HG03378 (cell line): ENCODE data around the gene EML4.

Experiments
- ATAC-seq: cut with Tn5 transposase; IDR thresholded peaks from one replicate; pipeline ENCODE4 v1.9.1; 2021; ENCODE audit warnings: mild to moderate bottlenecking, moderate library complexity; ENCODE audit not compliant: unreplicated experiment

The EML4 gene

DNA sequence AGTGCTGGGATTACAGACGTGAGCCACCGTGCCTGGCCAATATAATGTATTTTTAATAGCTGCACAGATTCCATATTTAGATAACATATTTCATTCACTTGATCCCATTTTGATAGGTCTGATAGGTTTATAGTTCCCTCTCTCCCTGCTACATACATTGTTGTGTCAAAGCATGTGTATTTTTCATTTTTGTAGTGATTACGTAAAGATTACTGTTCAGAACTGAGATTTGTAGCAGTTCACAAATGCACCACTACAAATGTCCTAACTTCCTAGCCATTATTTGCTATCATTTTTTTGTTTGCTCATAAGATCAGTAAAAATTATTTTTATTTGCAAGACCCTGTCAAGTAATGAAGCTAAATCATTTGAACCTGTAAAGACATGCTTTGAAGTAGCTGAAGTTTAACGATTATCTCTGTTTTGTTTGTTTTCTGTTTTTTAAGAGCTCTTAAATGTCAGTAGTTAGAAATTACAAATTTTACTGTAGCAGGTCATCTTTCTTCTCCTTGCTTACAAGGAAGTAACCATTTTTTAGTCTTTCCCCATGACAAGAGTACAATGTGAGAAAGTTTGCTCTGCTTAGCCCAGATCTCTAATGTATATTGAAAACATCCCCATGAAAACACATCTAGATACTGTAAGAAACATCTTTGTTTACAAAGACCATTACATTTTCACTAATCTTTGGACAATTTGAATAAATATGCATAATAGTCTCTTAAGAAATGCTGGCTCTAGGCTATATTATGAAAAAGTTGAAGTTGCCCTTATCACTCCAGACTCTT, 54.1 kb downstream of the EML4 start:
- no peak for ATAC-seq

DNA sequence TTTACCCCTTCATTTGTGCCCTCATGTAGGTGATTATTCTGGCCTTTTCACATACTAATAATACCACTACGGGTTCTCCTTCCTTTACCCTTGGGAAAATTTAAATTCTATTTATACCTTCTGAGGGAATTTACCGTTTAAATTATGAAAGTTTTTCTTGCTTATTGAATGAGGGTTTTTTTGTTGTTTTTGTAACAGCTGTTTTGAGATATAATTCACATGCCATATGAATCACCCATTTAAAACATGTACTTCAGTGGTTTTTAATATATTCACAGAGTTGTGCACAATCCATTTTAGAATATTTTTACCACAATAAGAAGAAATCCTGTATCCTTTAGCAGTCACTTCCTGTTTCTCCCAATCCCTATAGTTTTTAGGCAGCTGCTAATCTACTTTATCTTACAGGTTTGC, 54.7 kb downstream of the EML4 start:
- no peak for ATAC-seq

DNA sequence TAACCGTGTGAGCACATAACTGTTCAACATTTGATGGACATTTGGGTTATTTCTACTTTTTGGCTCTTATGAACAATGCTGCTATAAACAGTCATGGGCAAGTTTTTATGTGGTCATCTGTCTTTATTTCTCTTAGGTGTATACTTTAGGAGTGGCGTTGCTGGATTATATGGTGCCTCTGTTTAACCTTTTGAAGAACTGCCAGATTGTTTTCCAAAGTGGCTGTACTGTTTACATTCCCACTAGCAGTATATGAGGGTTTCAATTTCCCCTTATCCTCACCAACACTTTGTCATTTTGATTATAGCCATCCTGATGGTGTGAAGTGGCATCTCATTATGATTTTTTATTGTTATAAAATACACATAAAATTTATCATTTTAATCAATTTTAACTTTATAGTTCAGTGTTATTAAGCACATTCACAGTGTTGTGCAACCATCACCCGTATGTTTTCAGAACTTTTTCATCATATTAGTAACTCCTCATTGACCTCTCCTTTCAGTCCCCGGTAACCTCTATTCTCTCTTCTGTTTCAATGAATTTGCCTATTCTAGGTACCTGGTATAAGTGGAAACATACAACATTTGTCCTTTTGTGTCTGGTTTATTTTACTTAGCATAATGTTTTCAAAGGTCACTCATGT, 55.4 kb downstream of the EML4 start:
- no peak for ATAC-seq

DNA sequence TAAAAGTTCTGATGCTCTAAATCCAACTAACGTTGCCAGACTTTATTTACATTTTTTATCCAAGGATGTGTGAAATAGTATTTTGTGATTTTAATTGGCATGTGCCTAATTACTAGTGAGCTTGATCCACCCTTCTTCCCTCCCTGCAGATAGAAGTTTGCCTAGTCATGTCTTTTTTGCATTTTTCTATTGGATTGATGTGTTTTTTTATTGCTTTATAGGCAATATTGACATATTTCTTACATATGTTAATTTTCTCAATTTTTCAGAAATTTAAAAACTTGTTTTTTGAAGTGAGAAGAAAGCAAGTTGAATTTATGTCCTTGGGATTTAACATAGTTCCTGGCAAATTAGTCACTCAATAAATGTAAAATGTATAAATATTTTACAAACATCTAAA, 56.4 kb downstream of the EML4 start:
- ATAC-seq = no peak

DNA sequence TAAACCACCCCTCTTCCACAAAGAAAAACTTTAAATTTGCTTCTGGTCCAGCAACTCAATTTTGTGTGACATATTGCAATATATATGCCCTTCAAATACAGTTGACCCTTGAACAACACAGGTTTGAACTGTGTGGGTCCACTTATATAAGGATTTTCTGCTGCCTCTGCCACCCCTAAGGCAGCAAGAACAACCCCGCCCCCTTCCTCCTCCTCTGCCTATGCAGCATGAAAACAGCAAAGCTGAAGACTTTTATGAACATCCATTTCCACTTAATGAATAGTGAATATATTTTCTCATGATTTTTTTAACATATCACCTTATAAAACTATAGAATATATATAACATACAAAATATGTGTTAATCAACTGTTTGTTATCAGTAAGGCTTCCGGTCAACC, 58.3 kb downstream of the EML4 start:
- ATAC-seq = no peak

DNA sequence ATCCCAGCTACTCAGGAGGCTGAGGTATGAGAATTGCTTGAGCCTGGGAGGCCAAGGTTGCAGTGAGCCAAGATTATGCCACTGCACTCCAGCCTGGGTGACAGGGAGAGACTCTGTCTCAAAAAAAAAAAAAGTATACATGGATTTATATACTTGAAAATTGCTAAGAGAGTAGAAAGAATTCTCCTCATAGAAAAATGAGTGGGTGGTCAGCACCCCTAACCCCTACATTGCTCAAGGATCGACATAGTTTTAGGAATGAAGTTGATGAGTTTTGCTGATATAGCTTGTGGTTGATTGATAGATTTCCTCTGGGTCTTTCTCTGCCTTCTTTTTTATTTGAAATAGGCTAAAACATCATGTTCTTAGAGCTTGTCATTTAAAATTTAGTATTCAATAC, 58.9 kb downstream of the EML4 start:
- no peak for ATAC-seq

DNA sequence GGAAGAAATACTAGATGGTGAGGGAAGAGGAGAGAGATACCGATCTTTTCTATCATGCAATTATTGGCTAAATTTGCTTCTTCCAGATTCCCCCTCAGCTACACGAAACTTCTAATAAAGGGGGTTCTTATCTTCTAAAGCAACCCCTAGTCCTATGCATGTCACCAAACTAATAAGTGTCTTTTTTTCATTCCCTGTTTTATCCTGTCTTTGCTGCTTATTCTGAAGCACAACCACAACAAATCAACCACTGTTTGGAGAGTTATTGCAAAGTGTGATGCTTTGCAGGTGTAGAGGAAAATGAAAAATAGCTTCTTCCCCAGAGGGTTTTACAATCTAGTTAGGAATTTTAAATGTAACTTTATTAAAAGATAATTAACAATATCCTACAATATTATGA, 60.8 kb downstream of the EML4 start:
- ATAC-seq = no peak

DNA sequence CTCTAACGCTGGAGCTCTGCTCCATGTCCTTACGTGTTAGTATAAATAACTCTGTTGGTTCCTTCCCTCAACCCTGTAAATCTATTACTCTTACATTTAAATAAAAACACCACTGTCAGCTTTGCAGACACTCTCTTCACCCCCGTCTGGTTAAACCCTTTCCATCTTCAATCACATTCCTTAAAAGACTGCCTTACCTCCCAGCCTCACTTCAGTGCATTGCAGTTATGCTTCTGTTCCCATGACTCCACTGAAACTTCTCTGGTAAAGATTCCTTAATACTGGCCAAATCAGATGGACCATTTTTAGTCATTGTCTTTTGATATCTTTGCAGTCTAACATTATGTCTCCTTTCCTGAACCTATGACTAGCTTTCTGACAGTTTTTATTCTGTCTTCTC, 61.7 kb downstream of the EML4 start:
- ATAC-seq = no peak

DNA sequence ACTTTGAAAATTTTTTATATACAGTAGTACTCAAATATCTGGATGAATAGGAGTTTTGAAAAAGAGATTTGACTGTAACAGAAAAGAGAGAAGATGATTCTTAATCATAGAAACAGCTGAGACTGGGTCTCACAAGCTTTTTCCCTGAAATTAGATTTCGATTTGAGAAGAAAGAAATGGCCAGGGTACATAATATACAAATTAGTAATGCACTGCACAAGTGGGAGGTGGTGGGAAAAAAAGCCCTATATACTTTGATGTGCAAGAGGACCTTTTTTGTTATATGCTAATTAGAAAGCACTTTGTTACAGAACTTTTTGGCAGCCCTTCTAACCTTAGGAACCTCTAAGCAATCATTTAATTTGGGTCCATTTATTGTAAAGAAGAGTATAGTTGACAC, 62.9 kb downstream of the EML4 start:
- ATAC-seq = no peak

DNA sequence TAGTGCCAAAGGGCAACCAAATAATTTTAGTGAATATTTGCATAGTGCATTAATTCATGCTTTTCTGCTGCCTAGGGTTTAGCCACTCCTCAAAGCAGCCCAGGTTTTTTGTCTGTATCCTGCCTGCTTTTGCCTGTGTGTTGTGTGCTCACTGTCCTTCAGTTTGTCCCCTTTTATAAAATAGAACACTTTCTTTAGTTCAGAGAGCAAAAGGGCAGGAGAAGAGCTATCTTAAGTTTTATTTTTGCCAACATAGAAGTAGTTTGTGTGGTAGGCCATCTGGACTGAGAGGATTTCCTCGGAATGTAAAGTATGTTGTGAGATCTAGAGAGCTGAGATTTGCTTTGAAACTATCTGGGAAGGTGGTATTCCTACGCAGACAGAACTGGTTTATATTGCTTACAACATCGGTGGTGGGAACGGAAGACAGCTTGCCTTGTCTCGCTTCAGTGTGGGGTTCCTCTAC, 64.9 kb downstream of the EML4 start:
- no peak for ATAC-seq

DNA sequence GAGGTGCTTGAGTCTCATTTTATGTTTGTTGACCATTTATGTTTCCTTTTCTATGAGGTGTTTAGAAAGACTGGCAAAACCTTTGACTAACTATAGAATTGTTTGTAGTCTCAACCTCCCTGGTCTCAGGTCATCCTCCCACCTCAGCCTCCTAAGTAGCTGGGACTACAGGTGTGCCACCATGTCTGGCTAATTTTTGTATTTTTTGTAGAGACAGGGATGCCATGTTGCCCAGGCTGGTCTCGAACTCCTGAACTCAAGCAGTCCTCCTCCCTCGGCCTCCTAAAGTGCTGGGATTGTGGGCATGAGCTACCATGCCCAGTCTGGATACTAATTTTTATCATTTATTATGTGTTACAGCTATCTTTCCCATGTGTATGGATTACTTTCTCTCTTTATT, 67.8 kb downstream of the EML4 start:
- no peak for ATAC-seq

DNA sequence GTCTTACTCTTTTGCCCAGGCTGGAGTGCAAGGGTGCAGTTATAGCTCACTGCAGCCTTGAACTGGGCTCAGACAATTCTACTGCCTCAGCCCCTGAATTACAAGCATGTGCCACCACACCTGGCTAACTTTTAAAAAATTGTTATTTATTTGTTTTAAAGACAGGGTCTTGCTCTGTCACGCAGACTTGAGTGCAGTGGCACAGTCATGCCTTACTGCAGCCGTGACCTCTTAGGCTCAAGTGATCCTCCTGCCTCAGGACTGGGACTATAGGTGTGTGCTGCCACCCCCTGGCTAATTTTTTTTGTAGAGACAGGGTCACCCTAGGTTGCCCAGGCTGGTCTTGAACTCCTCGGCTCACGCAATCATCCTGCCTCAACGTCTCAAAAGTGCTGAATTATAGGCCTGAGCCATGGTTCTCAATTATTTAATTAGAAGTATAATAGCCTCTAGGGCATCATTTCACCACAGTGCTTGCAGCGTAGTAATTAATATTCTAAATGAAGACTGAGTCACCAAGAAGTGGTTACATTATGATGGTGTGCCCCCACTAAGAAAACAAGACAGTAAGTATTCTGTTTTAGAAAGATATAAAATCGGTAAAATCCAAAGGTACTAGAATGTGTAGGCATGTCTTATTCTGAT, 69.6 kb downstream of the EML4 start:
- ATAC-seq = peak; percentile 80

DNA sequence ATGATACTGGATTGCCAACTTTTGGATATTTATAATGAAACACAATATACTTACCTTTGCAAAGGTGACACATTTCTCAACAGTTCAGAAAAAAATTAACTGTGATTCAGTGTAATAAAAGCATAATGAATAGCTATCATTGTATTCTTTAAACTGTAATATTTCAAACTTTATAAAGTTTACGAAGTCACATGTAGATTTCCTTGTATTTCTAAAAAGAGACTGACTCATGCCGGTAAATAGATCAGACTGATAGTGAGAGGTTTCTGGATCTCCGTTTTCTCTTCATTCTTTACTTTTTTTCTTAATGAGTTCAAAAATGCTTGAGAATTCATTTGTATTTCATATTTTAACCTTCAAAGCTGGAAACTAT, 70.1 kb downstream of the EML4 start:
- no peak for ATAC-seq

DNA sequence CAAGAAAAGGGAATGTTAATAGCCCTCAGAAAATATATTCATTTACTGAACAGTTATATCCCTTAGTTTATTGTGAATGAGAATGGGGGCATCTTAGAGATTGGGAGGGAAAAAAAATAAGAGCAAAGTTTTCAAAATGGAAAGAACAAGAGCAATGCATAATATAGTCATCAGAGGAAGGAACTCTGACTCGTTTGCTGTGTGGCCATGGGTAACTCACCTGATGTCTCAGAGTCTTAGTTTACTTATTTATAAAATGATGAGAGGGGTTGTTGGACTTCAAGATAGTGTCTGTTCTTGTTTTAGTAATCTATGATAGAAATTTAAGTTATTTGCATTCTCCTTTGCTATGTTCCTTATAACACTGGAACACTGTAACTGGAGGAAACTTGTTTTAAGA, 70.7 kb downstream of the EML4 start:
- ATAC-seq = no peak

DNA sequence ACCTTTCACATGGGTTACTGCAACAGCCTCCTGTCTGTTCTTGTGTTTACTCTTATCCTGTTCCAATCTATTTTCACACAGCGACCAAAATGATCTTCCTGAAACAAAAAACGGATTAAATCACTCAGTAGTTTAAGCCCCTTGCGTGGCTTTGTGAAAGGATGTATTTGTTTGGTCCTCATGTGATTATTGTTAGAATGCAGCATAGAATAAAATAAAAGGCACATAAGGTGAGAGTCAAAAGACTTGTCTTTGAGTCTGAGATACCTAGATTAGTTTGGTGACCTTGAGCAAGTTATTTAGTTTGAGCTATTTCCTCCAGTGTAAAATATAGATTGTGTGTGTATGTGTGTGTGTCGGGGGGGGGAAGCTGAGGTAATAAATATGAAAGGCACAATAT, 72.4 kb downstream of the EML4 start:
- no peak for ATAC-seq

DNA sequence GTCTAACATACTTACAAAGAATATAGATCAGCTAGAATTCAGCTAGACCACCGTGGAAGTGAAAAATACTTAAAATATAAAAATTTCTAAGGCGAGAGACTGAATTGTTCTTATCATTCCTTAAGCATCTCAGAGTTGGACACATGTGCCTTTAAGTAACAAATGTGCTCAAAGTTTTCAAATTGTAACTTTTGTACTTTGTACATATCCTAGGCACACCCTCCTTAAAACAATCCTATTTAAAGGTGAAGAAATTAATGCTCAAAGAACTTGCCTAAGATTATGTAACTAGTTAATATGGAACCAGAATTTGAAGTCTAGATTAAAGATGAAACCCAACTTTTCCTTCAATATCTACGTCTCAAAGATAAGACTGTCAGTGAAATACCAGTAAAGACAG, 74.1 kb downstream of the EML4 start:
- no peak for ATAC-seq

DNA sequence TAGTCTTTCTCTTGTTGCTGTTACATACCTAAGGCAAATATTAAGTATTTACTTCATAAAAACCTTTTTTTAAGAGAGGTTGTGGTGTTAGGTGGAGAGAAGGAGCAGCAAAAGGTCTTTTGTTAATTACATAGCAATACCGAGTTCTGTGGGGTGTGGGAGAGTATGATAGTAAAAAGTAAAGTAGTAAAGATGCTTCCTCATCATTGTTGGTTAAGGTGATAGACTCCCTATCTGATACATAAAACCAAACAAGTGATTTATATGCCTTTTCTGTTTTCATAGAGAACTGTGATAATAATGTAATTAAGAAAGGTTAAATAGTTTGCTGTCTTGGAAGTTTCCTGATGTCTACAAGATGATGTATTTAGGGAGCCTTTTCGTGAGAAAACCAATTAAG, 75.4 kb downstream of the EML4 start:
- ATAC-seq = no peak

DNA sequence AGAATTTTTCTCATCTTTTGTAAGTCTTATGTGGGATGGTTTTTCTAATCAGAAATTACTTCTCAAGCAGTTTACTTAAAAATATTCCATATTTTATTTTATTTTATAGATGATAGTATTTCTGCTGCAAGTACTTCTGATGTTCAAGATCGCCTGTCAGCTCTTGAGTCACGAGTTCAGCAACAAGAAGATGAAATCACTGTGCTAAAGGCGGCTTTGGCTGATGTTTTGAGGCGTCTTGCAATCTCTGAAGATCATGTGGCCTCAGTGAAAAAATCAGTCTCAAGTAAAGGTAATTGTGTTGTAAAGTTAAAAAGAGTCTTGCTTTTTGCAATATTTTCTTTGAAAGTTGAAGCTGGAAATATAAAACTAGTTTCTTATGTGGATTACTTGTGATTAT, 76.2 kb downstream of the EML4 start:
- no peak for ATAC-seq

DNA sequence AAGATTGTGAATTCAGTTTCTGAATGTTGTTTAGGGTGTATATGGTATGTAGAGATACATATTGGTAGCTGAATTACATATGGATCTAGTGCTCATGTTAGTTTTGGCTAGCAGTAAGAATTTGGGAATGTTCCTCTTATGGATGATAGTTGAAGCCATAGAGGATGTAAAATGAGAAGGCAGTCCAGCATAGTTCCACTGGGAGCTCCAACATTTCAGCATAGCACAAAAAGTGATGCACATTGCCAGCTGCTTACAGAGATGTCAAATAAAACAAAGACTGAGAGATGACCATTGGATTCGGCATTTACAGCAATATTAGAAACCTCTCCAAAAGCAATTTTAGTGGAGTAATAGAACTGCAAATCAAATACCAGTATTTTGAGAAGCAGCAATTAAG, 77.4 kb downstream of the EML4 start:
- ATAC-seq = no peak

DNA sequence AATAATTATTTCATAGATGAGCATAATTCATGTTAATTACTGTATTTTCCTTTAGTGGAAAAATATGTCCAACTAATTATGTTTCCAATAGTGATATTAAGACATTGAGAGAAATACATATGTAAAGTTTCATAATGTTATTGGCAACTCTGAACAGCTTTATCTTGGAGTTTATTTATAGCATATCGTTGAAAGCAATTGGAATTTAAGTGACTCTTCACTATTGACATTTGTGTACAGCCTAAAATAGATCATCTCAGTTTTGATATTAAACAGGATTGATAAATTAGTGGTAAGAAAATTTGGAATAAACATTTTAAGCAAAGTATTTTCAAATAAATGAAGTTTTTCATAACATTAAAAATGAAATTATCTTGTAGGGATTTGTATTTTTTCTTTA, 79.7 kb downstream of the EML4 start:
- ATAC-seq = no peak

DNA sequence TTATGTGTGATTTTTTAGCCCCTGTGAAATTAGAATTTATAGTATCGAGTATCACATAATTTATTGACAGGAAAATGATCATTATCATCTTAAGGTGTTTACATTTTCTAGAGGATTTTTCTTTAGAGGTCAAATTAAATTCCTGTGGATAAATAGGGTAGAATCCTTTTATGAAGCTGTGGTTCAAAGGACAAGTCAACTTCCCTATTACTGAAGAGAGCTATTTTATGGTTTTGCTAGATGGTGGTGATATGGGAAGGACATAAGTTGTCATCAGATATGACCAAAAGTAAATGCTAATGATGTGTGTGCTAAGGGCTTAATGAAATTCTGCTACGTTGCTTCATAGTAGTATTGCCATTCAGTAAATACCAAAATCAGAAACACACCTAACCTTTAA, 80.1 kb downstream of the EML4 start:
- ATAC-seq = no peak

DNA sequence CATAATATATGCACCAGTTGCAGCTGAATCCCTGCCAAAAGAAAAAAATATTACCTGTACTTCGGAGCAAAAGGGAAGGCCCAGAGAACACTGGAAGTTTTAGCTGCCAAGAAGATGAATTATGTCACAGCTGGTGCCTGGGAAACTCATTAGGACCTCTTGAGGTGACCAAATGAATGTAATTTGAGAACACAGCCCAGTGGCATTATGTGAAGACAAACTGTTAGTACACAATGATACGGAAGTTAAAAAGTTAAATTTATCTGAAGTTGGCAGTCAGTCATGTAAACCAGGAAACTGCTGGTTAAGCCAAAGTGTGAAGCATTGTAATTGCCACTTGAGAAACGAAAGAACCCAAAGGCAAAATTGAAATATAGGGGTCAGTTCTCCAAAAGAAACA, 80.7 kb downstream of the EML4 start:
- no peak for ATAC-seq
